Astrocyte (in vitro differentiated cells and primary cell): ENCODE results near the gene DERL2. TPM values are rescaled to one million over a fixed set of nuclear protein-coding genes. Genes with fewer than 3 reads are reported as not detected.

Experiments
- DNase-seq: peaks from one replicate; pipeline ENCODE4 v3.0.0-alpha.2; 2010; ENCODE audit warnings: low read depth
- FAIRE-seq: peaks from 2 replicates; lab custom pipeline; 2011; peaks lifted over from hg19 to GRCh38; lab: Jason Lieb, UNC
- H2AFZ ChIP-seq: 2 replicates; pipeline ENCODE4 v1.6.0; 2012; ENCODE audit warnings: low read depth, low read length, inconsistent platforms
- H3K27ac ChIP-seq: 2 replicates; pipeline ENCODE4 v1.5.1; 2011; ENCODE audit warnings: low read depth, low read length, inconsistent platforms
- H3K27me3 ChIP-seq: 2 replicates; pipeline ENCODE4 v1.6.0; 2011; ENCODE audit warnings: low read length, inconsistent platforms; ENCODE audit not compliant: insufficient read depth
- H3K36me3 ChIP-seq: 2 replicates; pipeline ENCODE4 v1.5.1; 2011; ENCODE audit warnings: low read length, inconsistent platforms; ENCODE audit not compliant: insufficient read depth
- H3K4me1 ChIP-seq: 2 replicates; pipeline ENCODE4 v1.5.1; 2011; ENCODE audit warnings: low read length, inconsistent platforms; ENCODE audit not compliant: insufficient read depth
- H3K4me2 ChIP-seq: 2 replicates; pipeline ENCODE4 v1.6.0; 2012; ENCODE audit warnings: low read length, inconsistent platforms
- H3K4me3 ChIP-seq: 2 replicates; pipeline ENCODE4 v1.5.1; 2011; ENCODE audit warnings: low read depth, mild to moderate bottlenecking, low read length, inconsistent platforms; ENCODE audit not compliant: insufficient read depth
- H3K79me2 ChIP-seq: 2 replicates; pipeline ENCODE4 v1.6.0; 2012; ENCODE audit warnings: mild to moderate bottlenecking, low read length, inconsistent platforms; ENCODE audit not compliant: insufficient read depth
- H3K9ac ChIP-seq: 2 replicates; pipeline ENCODE4 v1.6.0; 2012; ENCODE audit warnings: mild to moderate bottlenecking, low read length, inconsistent platforms
- H3K9me3 ChIP-seq: 2 replicates; pipeline ENCODE4 v1.5.1; 2012; ENCODE audit warnings: low read depth, mild to moderate bottlenecking, low read length, inconsistent platforms; ENCODE audit not compliant: insufficient read depth
- H4K20me1 ChIP-seq: 2 replicates; pipeline ENCODE4 v1.6.0; 2012; ENCODE audit warnings: low read length, inconsistent platforms; ENCODE audit not compliant: insufficient read depth
- H3K27ac Mint-ChIP-seq: one replicate; pipeline ENCODE4 v1.8.0; 2021; ENCODE audit warnings: mild to moderate bottlenecking, mixed read lengths; ENCODE audit not compliant: unreplicated experiment
- H3K27me3 Mint-ChIP-seq: one replicate; pipeline ENCODE4 v1.8.0; 2021; ENCODE audit warnings: low read depth, mixed read lengths; ENCODE audit not compliant: unreplicated experiment
- H3K36me3 Mint-ChIP-seq: one replicate; pipeline ENCODE4 v1.8.0; 2021; ENCODE audit warnings: low read depth, mixed read lengths; ENCODE audit not compliant: unreplicated experiment
- H3K4me1 Mint-ChIP-seq: one replicate; pipeline ENCODE4 v1.8.0; 2021; ENCODE audit warnings: low read depth, mixed read lengths; ENCODE audit not compliant: unreplicated experiment
- H3K4me3 Mint-ChIP-seq: one replicate; pipeline ENCODE4 v1.8.0; 2021; ENCODE audit warnings: mild to moderate bottlenecking, moderate library complexity, mixed read lengths; ENCODE audit not compliant: unreplicated experiment
- H3K9me3 Mint-ChIP-seq: one replicate; pipeline ENCODE4 v1.8.0; 2021; ENCODE audit warnings: mild to moderate bottlenecking, mixed read lengths; ENCODE audit not compliant: unreplicated experiment
- EZH2 ChIP-seq: IDR thresholded peaks from 2 replicates; pipeline ENCODE4 v1.6.1; 2012; ENCODE audit warnings: mild to moderate bottlenecking, low read length, inconsistent platforms; ENCODE audit not compliant: insufficient read depth
- total RNA-seq: library from RNA; stranded (reverse); gene quantifications from 2 replicates; pipeline ENCODE4 v1.2.1, GENCODE V29; 2021
- TF ChIP-seq, protein P1 (sequence below): IDR thresholded peaks from 2 replicates; pipeline ENCODE4 v1.5.1; 2011; ENCODE audit warnings: low read depth, mild to moderate bottlenecking, inconsistent platforms, low read length, moderate library complexity; ENCODE audit not compliant: insufficient read depth

The DERL2 gene
- total RNA-seq, 1 donor from 2014 or later = 90.1 TPM

DNA sequence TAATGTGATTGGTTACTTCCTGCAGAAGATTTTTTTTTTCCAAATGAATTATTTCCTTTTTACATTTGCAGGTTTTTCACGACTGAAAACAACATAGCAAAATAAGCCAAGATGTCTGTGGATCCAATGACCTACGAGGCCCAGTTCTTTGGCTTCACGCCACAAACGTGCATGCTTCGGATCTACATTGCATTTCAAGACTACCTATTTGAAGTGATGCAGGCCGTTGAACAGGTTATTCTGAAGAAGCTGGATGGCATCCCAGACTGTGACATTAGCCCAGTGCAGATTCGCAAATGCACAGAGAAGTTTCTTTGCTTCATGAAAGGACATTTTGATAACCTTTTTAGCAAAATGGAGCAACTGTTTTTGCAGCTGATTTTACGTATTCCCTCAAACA lies 2.8 kb upstream of the DERL2 start:
- Histone ChIP-seq H3K4me1 (peaks cover 7% of the 10 kb centered on the region), H2AFZ (no peak overlapping the region), H3K27me3 (no peaks in the 10 kb centered on the region), H3K27ac (no peak overlapping the region), H3K9ac (no peak overlapping the region), H3K4me2 (no peak overlapping the region), H3K4me3 (no peak overlapping the region), H4K20me1 (no peaks in the 10 kb centered on the region), H3K36me3 (peaks cover 27% of the 10 kb centered on the region), H3K9me3 (peaks cover 11% of the 10 kb centered on the region), H3K79me2 (peaks cover 50% of the 10 kb centered on the region)
- H3K4me1 Mint-ChIP-seq = peaks cover 4% of the 10 kb centered on the region
- no peaks in the 10 kb centered on the region for H3K27me3 Mint-ChIP-seq
- H3K4me3 Mint-ChIP-seq = no peak overlapping the region
- DNase-seq = no peak
- H3K27ac Mint-ChIP-seq = no peak overlapping the region
- H3K36me3 Mint-ChIP-seq = peaks cover 28% of the 10 kb centered on the region
- peaks cover 7% of the 10 kb centered on the region for H3K9me3 Mint-ChIP-seq
- TF ChIP-seq, protein P1, sequence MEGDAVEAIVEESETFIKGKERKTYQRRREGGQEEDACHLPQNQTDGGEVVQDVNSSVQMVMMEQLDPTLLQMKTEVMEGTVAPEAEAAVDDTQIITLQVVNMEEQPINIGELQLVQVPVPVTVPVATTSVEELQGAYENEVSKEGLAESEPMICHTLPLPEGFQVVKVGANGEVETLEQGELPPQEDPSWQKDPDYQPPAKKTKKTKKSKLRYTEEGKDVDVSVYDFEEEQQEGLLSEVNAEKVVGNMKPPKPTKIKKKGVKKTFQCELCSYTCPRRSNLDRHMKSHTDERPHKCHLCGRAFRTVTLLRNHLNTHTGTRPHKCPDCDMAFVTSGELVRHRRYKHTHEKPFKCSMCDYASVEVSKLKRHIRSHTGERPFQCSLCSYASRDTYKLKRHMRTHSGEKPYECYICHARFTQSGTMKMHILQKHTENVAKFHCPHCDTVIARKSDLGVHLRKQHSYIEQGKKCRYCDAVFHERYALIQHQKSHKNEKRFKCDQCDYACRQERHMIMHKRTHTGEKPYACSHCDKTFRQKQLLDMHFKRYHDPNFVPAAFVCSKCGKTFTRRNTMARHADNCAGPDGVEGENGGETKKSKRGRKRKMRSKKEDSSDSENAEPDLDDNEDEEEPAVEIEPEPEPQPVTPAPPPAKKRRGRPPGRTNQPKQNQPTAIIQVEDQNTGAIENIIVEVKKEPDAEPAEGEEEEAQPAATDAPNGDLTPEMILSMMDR = no peak
- no peak for TF ChIP-seq EZH2
- no peak for FAIRE-seq

- Mint-ChIP-seq H3K9me3 (peaks cover 3% of the 10 kb centered on the region), H3K4me1 (peaks cover 4% of the 10 kb centered on the region), H3K27ac (peak within 1 kb of the TSS; percentile 98), H3K27me3 (no peaks in the 10 kb centered on the region), H3K4me3 (peak within 1 kb of the TSS; percentile 97), H3K36me3 (peaks cover 25% of the 10 kb centered on the region)
- FAIRE-seq = peak; percentile 23
- Histone ChIP-seq H2AFZ (peak within 1 kb of the TSS; percentile 93), H3K36me3 (peaks cover 36% of the 10 kb centered on the region), H3K79me2 (peaks cover 73% of the 10 kb centered on the region), H3K4me3 (peak within 1 kb of the TSS; percentile 89), H3K4me2 (peak within 1 kb of the TSS; percentile 95), H3K27me3 (no peaks in the 10 kb centered on the region), H3K27ac (peak within 1 kb of the TSS; percentile 98), H3K9me3 (no peaks in the 10 kb centered on the region), H3K9ac (peak within 1 kb of the TSS; percentile 93), H4K20me1 (no peaks in the 10 kb centered on the region), H3K4me1 (peaks cover 7% of the 10 kb centered on the region)
- peak; percentile 99 for DNase-seq
- TF ChIP-seq, protein P1 = no peak
- no peak for TF ChIP-seq EZH2
Observed at GRCh38 chr17:5486206-5487124, 487 bp upstream of the DERL2 start, which contains the start of gene MIS12. Gene MIS12 (plus strand): TSS chr17:5486566. CDS start chr17:5488863, 2,297 bp downstream.
